Dendritic cell treated with granulocyte-macrophage colony-stimulating factor and Interleukin-4, amounts not matched to agents 40 ng/mL and 50 ng/mL, for 4 days (primary cell): ENCODE data around the gene SLC16A7.
A peak's percentile ranks its signal among the peaks of the same experiment; 100 is the strongest.

Experiments used
- H3K27ac Mint-ChIP-seq: one replicate; pipeline ENCODE4 v1.8.0; 2022; ENCODE audit warnings: mild to moderate bottlenecking, mixed read lengths
- H3K27me3 Mint-ChIP-seq: one replicate; pipeline ENCODE4 v1.8.0; 2022; ENCODE audit warnings: mild to moderate bottlenecking, mixed read lengths
- H3K36me3 Mint-ChIP-seq: one replicate; pipeline ENCODE4 v1.8.0; 2022; ENCODE audit warnings: low read depth, mixed read lengths
- H3K4me1 Mint-ChIP-seq: one replicate; pipeline ENCODE4 v1.8.0; 2022; ENCODE audit warnings: low read depth, mixed read lengths
- H3K4me3 Mint-ChIP-seq: one replicate; pipeline ENCODE4 v1.8.0; 2022; ENCODE audit warnings: mild to moderate bottlenecking, moderate library complexity, mixed read lengths
- H3K9me3 Mint-ChIP-seq: one replicate; pipeline ENCODE4 v1.8.0; 2022; ENCODE audit warnings: mixed read lengths
- intact Hi-C: fragments of 100-400 bp; cut with micrococcal nuclease; formaldehyde crosslinking; loops from one replicate; pipeline ENCODE4 v1.15.0; 2022

SLC16A7 gene, protein sequence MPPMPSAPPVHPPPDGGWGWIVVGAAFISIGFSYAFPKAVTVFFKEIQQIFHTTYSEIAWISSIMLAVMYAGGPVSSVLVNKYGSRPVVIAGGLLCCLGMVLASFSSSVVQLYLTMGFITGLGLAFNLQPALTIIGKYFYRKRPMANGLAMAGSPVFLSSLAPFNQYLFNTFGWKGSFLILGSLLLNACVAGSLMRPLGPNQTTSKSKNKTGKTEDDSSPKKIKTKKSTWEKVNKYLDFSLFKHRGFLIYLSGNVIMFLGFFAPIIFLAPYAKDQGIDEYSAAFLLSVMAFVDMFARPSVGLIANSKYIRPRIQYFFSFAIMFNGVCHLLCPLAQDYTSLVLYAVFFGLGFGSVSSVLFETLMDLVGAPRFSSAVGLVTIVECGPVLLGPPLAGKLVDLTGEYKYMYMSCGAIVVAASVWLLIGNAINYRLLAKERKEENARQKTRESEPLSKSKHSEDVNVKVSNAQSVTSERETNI

DNA sequence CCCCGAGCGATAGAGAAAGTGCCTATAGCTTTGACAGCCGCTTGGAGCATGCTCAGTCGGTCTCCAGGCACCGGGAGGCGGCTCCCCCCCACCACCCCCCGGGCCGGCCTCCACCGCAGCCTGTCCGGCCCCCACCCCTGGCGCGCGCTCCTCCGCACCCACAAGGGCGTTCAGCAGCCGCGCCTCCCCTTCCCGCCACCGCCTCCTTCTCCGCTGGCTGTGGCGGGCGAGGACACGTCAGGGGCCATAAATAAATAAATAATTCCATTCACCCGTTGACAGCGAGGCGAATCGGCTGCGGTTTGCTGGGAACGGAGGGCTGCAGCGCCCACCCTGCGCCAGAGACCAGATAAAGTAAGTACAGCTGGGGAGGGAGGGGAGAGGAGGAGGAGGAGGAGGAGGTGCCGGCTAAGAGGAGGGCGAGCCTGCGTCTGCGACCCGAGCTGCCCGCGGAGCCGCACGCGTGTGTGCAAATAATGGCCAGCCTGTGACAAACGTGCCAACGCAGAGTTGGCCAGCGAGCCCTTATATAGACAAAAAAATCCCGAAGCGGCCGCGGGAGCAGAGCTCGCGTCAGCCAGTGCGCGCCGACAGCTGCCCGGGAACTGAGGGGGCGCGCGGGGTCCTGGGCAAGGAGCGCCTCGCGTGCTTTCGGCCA lies at the start of gene SLC16A7:
TSS of gene SLC16A7 (plus strand) at position 147 of the 658 bp plus-strand sequence. CDS start 108,773 bp downstream, outside the sequence.
- H3K27me3 Mint-ChIP-seq = peaks cover 4% of the 10 kb centered on the region
- peaks cover 35% of the 10 kb centered on the region for H3K4me1 Mint-ChIP-seq
- peaks cover 6% of the 10 kb centered on the region for H3K36me3 Mint-ChIP-seq
- peak within 1 kb of the TSS; percentile 84 for H3K27ac Mint-ChIP-seq
- H3K9me3 Mint-ChIP-seq = no peaks in the 10 kb centered on the region
- intact Hi-C loops = loop anchor here (10.0 kb wide), 1 partner anchor 111 kb away; no protein-coding TSS in a partner anchor
- peak within 1 kb of the TSS; percentile 80 for H3K4me3 Mint-ChIP-seq

DNA sequence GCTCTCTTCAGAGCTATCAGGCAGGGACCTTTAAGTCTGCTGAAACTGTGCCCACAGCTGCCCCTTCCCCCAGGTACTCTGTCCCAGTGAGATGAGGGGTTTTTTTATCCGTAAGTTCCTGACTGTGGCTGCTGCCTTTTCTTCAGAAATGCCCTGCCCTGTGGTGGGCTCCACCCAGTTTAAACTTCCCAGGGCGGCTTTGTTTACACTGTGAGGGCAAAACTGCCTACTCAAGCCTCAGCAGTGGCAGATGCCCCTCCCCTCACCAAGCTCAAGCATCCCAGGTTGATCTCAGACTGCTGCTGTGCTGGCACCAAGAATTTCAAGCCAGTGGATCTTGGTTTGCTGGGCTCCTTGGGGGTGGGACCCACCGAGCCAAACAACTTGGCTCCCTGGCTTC lies 46.9 kb upstream of the SLC16A7 start:
- H3K9me3 Mint-ChIP-seq = no peaks in the 10 kb centered on the region
- no peaks in the 10 kb centered on the region for H3K4me1 Mint-ChIP-seq
- H3K4me3 Mint-ChIP-seq = no peak overlapping the region
- H3K27ac Mint-ChIP-seq = no peak overlapping the region
- H3K36me3 Mint-ChIP-seq = no peaks in the 10 kb centered on the region
- H3K27me3 Mint-ChIP-seq = no peaks in the 10 kb centered on the region
- intact Hi-C loops = no loop called here

DNA sequence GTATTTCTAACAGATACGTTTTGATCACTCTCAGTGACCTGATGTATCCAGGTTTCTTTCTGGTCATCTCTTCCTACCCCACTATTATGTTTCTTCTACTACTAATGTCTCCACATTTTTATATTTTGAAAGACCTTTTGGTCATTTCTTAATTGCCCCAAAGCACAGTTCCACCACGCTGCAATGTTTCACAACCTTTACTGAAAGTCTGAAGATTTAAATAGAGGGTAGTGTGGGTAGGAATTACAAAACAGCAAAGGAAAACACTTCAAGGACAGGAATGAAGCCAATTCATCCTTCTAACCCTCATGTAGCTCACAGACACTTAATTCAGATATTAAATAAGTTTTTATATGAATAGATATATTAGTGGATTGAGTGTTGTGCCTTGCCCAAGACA lies 36.1 kb upstream of the SLC16A7 start:
- no peaks in the 10 kb centered on the region for H3K4me1 Mint-ChIP-seq
- intact Hi-C loops = no loop called here
- H3K4me3 Mint-ChIP-seq = no peak overlapping the region
- H3K36me3 Mint-ChIP-seq = no peaks in the 10 kb centered on the region
- peaks cover 9% of the 10 kb centered on the region for H3K9me3 Mint-ChIP-seq
- H3K27me3 Mint-ChIP-seq = no peaks in the 10 kb centered on the region
- H3K27ac Mint-ChIP-seq = no peak overlapping the region

DNA sequence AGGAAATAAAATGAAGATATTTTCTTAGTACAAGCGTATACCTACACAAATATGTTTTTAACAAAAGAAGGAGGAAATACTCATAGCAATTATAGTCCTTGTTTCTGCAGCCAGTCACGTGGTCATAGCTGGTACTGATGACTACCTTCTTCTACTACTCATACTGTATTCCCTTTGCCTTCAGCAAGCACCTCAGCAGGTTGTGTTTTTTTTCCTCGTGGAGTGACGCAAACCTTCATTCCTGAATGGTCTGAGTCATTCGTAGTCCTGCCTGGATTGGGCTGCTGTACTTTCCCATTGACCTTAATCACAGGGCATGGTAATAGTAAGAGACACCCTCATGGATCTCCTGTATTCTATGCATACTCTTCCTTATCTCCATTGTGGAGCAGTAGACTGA lies 25.7 kb upstream of the SLC16A7 start:
- H3K36me3 Mint-ChIP-seq = no peaks in the 10 kb centered on the region
- intact Hi-C loops = no loop called here
- no peaks in the 10 kb centered on the region for H3K4me1 Mint-ChIP-seq
- peaks cover 8% of the 10 kb centered on the region for H3K9me3 Mint-ChIP-seq
- no peak overlapping the region for H3K27ac Mint-ChIP-seq
- H3K27me3 Mint-ChIP-seq = no peaks in the 10 kb centered on the region
- H3K4me3 Mint-ChIP-seq = no peak overlapping the region

DNA sequence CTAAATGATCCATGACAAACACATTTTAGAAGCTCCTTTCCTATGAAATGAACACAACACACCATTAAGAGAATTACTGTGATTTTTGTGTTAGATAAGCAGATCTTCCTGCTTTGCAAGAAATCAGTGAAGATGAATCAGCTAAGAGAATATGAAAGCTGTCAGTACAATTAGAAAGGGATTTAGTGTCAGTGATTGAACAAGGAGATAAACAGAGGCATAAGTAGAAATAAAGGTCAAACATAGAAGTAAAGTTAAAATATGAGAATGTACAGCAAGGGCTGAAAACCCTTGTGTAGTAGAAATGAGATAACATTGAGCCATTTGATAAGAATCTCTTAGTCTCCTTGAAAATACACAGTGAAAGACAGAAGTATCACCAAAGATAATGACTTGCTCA lies 21.4 kb upstream of the SLC16A7 start:
- Mint-ChIP-seq H3K36me3 (no peaks in the 10 kb centered on the region), H3K4me3 (no peak overlapping the region), H3K4me1 (peaks cover 5% of the 10 kb centered on the region), H3K27ac (no peak overlapping the region), H3K27me3 (no peaks in the 10 kb centered on the region), H3K9me3 (peaks cover 8% of the 10 kb centered on the region)
- intact Hi-C loops = no loop called here

DNA sequence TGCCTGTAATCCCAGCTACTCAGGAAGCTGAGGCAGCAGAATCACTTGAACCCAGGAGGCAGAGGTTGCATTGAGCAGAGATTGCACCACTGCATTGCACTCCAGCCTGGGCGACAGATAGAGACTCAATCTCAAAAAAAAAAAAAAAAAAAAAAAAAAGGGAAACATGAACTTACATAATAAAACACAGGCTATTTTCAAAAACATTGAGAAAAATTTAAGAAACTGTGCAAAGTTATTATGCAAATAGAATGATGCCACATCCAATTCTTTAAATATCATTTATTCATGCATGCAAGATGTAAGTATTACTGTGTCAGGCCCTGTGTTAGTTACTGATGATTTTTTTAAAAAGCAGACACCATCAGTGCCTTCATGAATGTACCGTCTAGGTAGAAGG lies 20.0 kb upstream of the SLC16A7 start:
- no peak overlapping the region for H3K27ac Mint-ChIP-seq
- H3K36me3 Mint-ChIP-seq = no peaks in the 10 kb centered on the region
- peaks cover 8% of the 10 kb centered on the region for H3K9me3 Mint-ChIP-seq
- peaks cover 5% of the 10 kb centered on the region for H3K4me1 Mint-ChIP-seq
- H3K4me3 Mint-ChIP-seq = no peak overlapping the region
- no peaks in the 10 kb centered on the region for H3K27me3 Mint-ChIP-seq
- intact Hi-C loops = no loop called here

DNA sequence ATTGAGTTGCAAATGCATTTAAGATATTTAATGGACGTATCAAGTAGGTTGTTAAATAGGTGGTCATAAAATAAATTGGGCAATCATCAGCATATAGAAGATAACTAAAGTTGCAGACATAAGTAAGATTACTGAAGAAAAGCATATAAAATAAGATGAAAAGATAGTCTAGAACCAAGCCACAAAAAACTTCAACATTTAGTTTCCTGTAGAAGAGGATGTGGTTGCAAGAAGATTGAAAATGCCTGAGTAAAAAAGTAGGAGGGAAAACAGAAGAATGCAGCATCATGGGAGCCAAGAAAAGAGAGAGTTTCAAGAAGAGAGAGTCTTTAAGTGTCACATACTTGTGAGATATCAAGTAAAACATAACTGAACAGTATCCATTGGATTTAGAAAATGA lies 17.6 kb upstream of the SLC16A7 start:
- Mint-ChIP-seq H3K4me1 (peaks cover 5% of the 10 kb centered on the region), H3K4me3 (no peak overlapping the region), H3K36me3 (no peaks in the 10 kb centered on the region), H3K27ac (no peak overlapping the region), H3K27me3 (no peaks in the 10 kb centered on the region), H3K9me3 (no peaks in the 10 kb centered on the region)
- intact Hi-C loops = no loop called here

DNA sequence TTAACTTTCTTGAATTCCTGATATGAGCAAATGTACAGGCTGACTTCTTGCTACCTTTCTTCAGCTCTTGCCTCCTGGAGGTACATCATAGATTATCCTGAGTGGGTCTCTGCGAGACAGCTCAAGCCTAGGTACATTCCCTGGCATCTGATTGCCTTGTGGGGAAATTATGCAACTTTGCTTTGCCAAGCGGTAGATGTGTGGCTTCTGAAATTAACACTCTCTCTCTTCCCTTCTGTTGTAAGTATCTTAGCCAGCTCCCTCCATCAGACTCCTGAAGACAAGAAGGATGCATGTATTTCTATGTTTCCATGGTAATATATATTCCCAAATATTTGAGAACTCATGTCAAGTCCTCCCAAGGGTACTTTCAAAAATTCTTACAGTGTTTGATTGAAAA lies 16.2 kb upstream of the SLC16A7 start:
- H3K4me3 Mint-ChIP-seq = no peak overlapping the region
- H3K27me3 Mint-ChIP-seq = no peaks in the 10 kb centered on the region
- no peak overlapping the region for H3K27ac Mint-ChIP-seq
- no peaks in the 10 kb centered on the region for H3K36me3 Mint-ChIP-seq
- H3K4me1 Mint-ChIP-seq = peaks cover 5% of the 10 kb centered on the region
- no peaks in the 10 kb centered on the region for H3K9me3 Mint-ChIP-seq
- intact Hi-C loops = no loop called here

DNA sequence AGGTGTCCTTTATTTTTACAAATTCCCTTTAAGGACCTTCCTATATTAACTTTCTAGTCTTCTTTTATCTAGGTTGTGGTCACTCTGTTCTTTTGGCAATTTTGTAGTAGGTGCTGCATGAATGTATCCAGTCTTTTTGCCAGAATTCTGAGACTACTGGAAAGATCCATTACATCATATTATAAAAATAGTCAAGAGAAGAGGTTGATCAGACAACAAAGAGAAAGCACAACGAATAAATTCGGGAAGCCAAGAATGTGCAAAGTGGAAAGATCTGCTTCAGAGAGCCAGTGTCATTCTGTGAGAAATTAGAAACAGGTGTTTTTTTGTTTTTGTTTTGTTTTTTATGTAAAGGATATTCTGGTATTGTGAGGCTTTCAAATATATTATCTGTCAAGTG lies 15.8 kb upstream of the SLC16A7 start:
- Mint-ChIP-seq H3K27ac (no peak overlapping the region), H3K4me3 (no peak overlapping the region), H3K27me3 (no peaks in the 10 kb centered on the region), H3K36me3 (no peaks in the 10 kb centered on the region), H3K9me3 (no peaks in the 10 kb centered on the region), H3K4me1 (peaks cover 5% of the 10 kb centered on the region)
- intact Hi-C loops = no loop called here

DNA sequence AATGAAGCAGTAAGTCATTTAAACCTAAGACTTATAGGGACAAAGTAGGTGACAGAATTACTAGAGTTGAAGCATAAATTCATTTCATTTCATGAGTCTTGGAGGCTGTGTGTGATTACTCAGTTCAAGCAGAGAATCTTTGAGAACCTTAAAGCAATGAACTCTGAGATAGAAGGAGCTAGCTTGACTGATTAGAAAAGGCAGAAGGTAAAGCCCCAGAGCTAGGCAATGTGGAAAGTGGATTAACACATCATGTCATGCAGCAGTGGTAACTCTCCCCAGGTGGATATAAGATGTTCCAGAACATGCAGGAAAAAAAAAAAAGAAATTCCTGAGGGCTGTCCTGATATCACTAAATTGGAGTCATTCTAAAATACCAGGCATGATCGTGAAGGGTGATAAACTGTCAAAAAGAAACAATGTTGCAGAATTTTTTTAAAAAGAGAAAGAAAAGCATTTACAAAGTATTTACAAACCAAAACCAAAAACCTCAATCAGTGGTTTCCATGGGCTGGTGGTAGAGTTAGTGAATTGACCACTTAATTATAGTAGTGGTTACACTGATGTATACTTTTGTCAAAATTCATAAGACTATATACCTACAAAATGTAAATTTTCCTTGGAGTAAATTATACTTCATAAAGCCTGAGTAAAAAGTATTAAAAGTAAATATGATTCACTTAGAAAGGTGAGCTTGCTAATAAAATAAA lies 12.7 kb upstream of the SLC16A7 start:
- H3K4me3 Mint-ChIP-seq = no peak overlapping the region
- H3K4me1 Mint-ChIP-seq = no peaks in the 10 kb centered on the region
- no peaks in the 10 kb centered on the region for H3K9me3 Mint-ChIP-seq
- no peak overlapping the region for H3K27ac Mint-ChIP-seq
- intact Hi-C loops = no loop called here
- no peaks in the 10 kb centered on the region for H3K36me3 Mint-ChIP-seq
- H3K27me3 Mint-ChIP-seq = no peaks in the 10 kb centered on the region

DNA sequence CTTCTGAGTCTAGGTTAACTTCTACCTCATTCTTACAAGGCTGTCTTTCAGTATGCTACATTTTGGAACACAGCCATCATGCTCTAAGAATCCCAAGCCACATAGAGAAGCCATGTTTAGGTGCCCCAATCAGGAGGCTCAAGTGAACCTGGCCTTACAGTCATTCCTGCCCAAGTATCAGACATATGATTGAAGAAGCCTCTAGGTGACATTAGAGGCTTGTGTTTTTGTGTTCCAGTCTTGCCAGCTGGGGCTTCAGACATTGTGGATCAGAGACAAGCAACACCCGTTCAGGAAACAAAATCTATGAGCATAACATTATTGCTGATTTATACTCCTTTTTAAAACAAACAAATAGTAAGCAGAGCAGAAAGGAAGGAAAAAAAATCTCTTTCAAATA lies 8.1 kb upstream of the SLC16A7 start:
- no peak overlapping the region for H3K27ac Mint-ChIP-seq
- intact Hi-C loops = no loop called here
- H3K36me3 Mint-ChIP-seq = no peaks in the 10 kb centered on the region
- H3K9me3 Mint-ChIP-seq = no peaks in the 10 kb centered on the region
- H3K4me3 Mint-ChIP-seq = no peak overlapping the region
- H3K27me3 Mint-ChIP-seq = no peaks in the 10 kb centered on the region
- no peaks in the 10 kb centered on the region for H3K4me1 Mint-ChIP-seq

DNA sequence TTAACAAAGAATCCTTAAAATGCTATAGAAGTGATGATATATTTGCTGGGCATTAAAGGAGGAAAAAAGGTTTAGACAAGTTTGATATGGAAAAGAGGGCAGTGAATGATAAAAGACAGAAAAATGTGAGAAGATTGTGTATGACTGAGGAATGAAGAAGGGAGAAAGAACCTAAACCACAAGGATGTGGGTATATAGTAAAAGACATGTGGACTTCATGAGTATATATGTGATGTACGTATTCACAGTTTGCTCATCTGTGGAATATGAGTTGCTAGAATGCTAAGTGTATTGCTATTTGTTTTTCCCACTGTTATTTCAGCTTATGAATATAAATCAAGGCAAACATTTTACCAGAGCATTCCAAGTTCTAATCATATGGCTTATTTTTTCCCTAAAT lies 2.1 kb upstream of the SLC16A7 start:
- intact Hi-C loops = loop anchor here (10.0 kb wide), 1 partner anchor 109 kb away; no protein-coding TSS in a partner anchor
- Mint-ChIP-seq H3K27me3 (peaks cover 4% of the 10 kb centered on the region), H3K9me3 (no peaks in the 10 kb centered on the region), H3K4me1 (peaks cover 30% of the 10 kb centered on the region), H3K36me3 (peaks cover 6% of the 10 kb centered on the region), H3K27ac (no peak overlapping the region), H3K4me3 (no peak overlapping the region)

DNA sequence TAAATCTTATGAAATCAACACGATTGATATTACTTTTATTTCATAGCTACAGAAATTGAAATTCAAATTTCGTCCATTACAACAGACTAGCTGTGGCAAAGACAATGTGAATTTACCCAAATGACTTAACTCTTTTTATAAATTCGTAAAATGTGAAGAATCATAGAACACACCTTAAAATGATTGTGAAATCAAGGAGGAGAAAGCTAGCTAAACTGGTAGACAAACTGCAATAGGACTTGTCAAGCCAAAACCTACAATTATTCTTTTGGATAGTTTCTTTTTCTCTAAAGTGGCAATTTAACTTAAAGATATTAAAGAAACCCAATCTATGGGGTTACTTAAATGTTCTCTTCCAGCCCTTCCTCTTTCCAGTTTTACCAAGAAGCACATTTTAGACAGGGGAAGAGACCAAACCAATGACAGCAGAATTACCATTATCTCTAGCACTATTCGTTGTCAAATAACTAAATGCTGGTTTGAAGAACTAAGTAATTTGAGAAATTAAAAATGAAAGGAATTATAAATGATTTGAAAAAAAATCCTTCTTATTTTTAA lies 807 bp upstream of the SLC16A7 start:
- H3K27me3 Mint-ChIP-seq = peaks cover 4% of the 10 kb centered on the region

DNA sequence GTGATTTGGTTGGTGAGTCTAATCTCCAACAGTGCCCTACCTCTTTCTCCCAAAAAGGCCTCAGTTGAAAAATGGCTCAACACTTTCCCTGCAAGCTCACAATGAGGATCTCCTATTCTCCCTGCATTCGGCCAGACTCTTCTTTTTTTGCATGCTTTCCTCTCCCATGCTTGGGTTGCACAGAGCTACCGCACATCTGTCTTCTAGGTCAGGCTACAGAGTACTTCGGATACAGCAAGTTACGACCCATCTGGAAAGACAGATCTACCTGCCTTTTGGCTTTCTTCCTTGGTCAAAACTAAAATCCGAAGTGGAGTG lies 305 bp upstream of the SLC16A7 start:
- intact Hi-C loops = loop anchor here (10.0 kb wide), 1 partner anchor 111 kb away; no protein-coding TSS in a partner anchor
- no peaks in the 10 kb centered on the region for H3K9me3 Mint-ChIP-seq
- peak overlapping the region; percentile 84 for H3K27ac Mint-ChIP-seq
- peaks cover 35% of the 10 kb centered on the region for H3K4me1 Mint-ChIP-seq
- H3K4me3 Mint-ChIP-seq = peak overlapping the region; percentile 80
- peaks cover 6% of the 10 kb centered on the region for H3K36me3 Mint-ChIP-seq
- peaks cover 4% of the 10 kb centered on the region for H3K27me3 Mint-ChIP-seq

More for the DNA sequence above, 807 bp upstream of the SLC16A7 start:
- H3K27ac Mint-ChIP-seq = peak overlapping the region; percentile 84
- intact Hi-C loops = loop anchor here (10.0 kb wide), 1 partner anchor 110 kb away; no protein-coding TSS in a partner anchor
- peak overlapping the region; percentile 80 for H3K4me3 Mint-ChIP-seq
- H3K9me3 Mint-ChIP-seq = no peaks in the 10 kb centered on the region
- H3K36me3 Mint-ChIP-seq = peaks cover 6% of the 10 kb centered on the region
- H3K4me1 Mint-ChIP-seq = peaks cover 35% of the 10 kb centered on the region
